K562 (cell line): ENCODE data around the gene FMO1. TPM values are rescaled to one million over a fixed set of nuclear protein-coding genes. Genes with fewer than 3 reads are reported as not detected.

Experiments
- ATAC-seq: fragments of 200-7000 bp; cut with Tn5 transposase; 3 replicates; pipeline ENCODE4 v1.9.1; 2020; ENCODE audit warnings: moderate library complexity
- BruUV-seq: library from RNA; stranded (reverse); fragments of 400-500 nt; replicated peaks from 2 replicates; lab custom pipeline; 2021; lab: Mats Ljungman, UMichigan
- CTCF ChIA-PET: fragments of 300-600 bp; formaldehyde crosslinking; extraction: SDS; loops from one replicate; lab custom pipeline; 2021; ENCODE audit warnings: low intra/inter-chr PET ratio; lab: Yijun Ruan, JAX
- POLR2A ChIA-PET: fragments of 300-600, 350-650 bp; sonication (Branson Sonifier 250); formaldehyde crosslinking; extraction: SDS; loops from one replicate; lab custom pipeline; 2021; ENCODE audit warnings: antibody characterized with exemption, inconsistent platforms; lab: Yijun Ruan, JAX
- DNase-seq, 4 experiments: peaks; one replicate each; pipeline versions ENCODE4 v3.0.0 to v3.0.0-alpha.2; 2011 to 2018; ENCODE audit warnings: low spot score in 3 of 4, mixed read lengths in 3 of 4; ENCODE audit errors: extremely low read depth in 1 of 4
- FAIRE-seq: peaks from 2 replicates; lab custom pipeline; 2011; peaks lifted over from hg19 to GRCh38; lab: Jason Lieb, UNC
- H2AFZ ChIP-seq: 2 replicates; pipeline ENCODE4 v1.6.0; 2011; ENCODE audit warnings: low read depth, low read length, control low read depth, inconsistent platforms
- H3K27ac ChIP-seq: fragments of 200-600 bp; 3 replicates; pipeline ENCODE4 v1.8.0; 2011; ENCODE audit warnings: low read depth, mild to moderate bottlenecking, control low read depth, inconsistent platforms, low read length, moderate library complexity, mixed read lengths; ENCODE audit errors: extremely low read depth
- H3K27me3 ChIP-seq, 2 experiments: fragments of 300-600 bp in 1 of 2; 2 replicates in 1 of 2; 3 replicates in 1 of 2; pipeline versions ENCODE4 v1.6.0 to v1.8.0; 2011; ENCODE audit warnings: inconsistent platforms in 2 of 2, low read length in 2 of 2, mild to moderate bottlenecking in 1 of 2, mixed read lengths in 1 of 2, moderate library complexity in 1 of 2; ENCODE audit not compliant: control insufficient read depth in 2 of 2, insufficient read depth in 2 of 2
- H3K36me3 ChIP-seq: fragments of 300-600 bp; 3 replicates; pipeline ENCODE4 v1.8.0; 2011; ENCODE audit warnings: mild to moderate bottlenecking, low read length, inconsistent platforms; ENCODE audit not compliant: control insufficient read depth, insufficient read depth
- H3K4me1 ChIP-seq, 2 experiments: fragments of 200-600 bp in 1 of 2; replicated peaks in 1 of 2; 2 replicates in 1 of 2; 3 replicates in 1 of 2; pipeline versions ENCODE4 v1.5.1 to v1.8.0; 2011; ENCODE audit warnings: inconsistent platforms in 2 of 2, low read length in 2 of 2, mild to moderate bottlenecking in 1 of 2, mixed read lengths in 1 of 2, moderate library complexity in 1 of 2; ENCODE audit not compliant: control insufficient read depth in 2 of 2, insufficient read depth in 2 of 2
- H3K4me2 ChIP-seq: 2 replicates; pipeline ENCODE4 v1.6.1; 2011; ENCODE audit warnings: low read length, control low read depth, inconsistent platforms, mixed read lengths; ENCODE audit not compliant: insufficient read depth
- H3K4me3 ChIP-seq: fragments of 200-600 bp; sonication (generic), shearing (Covaris generic); 2 replicates; pipeline ENCODE4 v1.5.1; 2016; ENCODE audit warnings: control low read depth, inconsistent platforms
- H3K79me2 ChIP-seq: fragments of 200-600 bp; 3 replicates; pipeline ENCODE4 v1.8.0; 2011; ENCODE audit warnings: low read length, inconsistent platforms; ENCODE audit not compliant: control insufficient read depth, insufficient read depth
- H3K9ac ChIP-seq, 2 experiments: 2 replicates each; pipeline versions ENCODE4 v1.6.0 to v1.6.1; 2011; ENCODE audit warnings: low read depth in 2 of 2, low read length in 2 of 2, control low read depth in 1 of 2, inconsistent platforms in 1 of 2, mild to moderate bottlenecking in 1 of 2, mixed read lengths in 1 of 2; ENCODE audit not compliant: insufficient read depth in 1 of 2
- H3K9me1 ChIP-seq: one replicate; pipeline ENCODE4 v1.6.0; 2011; ENCODE audit warnings: inconsistent platforms, mild to moderate bottlenecking, low read length, moderate library complexity; ENCODE audit not compliant: control insufficient read depth, insufficient read depth
- H3K9me3 ChIP-seq: replicated peaks from 2 replicates; pipeline ENCODE4 v1.5.1; 2011; ENCODE audit warnings: low read depth, low read length, inconsistent platforms; ENCODE audit not compliant: control insufficient read depth, insufficient read depth
- H4K20me1 ChIP-seq: replicated peaks from 2 replicates; pipeline ENCODE4 v1.6.1; 2011; ENCODE audit warnings: low read length, inconsistent platforms, mixed read lengths; ENCODE audit not compliant: control insufficient read depth, insufficient read depth
- CBX5 ChIP-seq: IDR thresholded peaks from 2 replicates; pipeline ENCODE4 v1.6.1; 2014; ENCODE audit warnings: low read depth, borderline replicate concordance
- EP400 ChIP-seq: fragments of 450-650 bp; IDR thresholded peaks from 2 replicates; pipeline ENCODE4 v1.6.1; 2017; ENCODE audit warnings: antibody characterized with exemption, mild to moderate bottlenecking, moderate library complexity
- FOSL1 ChIP-seq: fragments of 200-800 bp; sonication (Bioruptor generic); conservative IDR thresholded peaks from 2 replicates; pipeline ENCODE4 v1.6.1; 2016; ENCODE audit warnings: missing genetic modification characterization, missing compliant biosample characterization
- HMGN3 ChIP-seq: IDR thresholded peaks from 2 replicates; pipeline ENCODE4 v1.6.1; 2011; ENCODE audit warnings: borderline replicate concordance, low read depth, mild to moderate bottlenecking, mixed read lengths, low read length; ENCODE audit not compliant: insufficient read length; ENCODE audit errors: extremely low read depth
- MECOM ChIP-seq: fragments of 250-450 bp; sonication (Bioruptor Pico); IDR thresholded peaks from 2 replicates; pipeline ENCODE4 v1.8.0; 2022; ENCODE audit warnings: inconsistent platforms
- MEIS2 ChIP-seq: fragments of 450-650 bp; IDR thresholded peaks from 2 replicates; pipeline ENCODE4 v1.6.1; 2014; ENCODE audit warnings: mild to moderate bottlenecking; ENCODE audit not compliant: partially characterized antibody
- NBN ChIP-seq: fragments of 450-650 bp; IDR thresholded peaks from 2 replicates; pipeline ENCODE4 v1.6.1; 2016; ENCODE audit warnings: low read depth, mild to moderate bottlenecking
- PPARD ChIP-seq: fragments of 250-450 bp; sonication (Bioruptor Pico); IDR thresholded peaks from 2 replicates; pipeline ENCODE4 v1.8.0; 2022; ENCODE audit warnings: inconsistent platforms, mild to moderate bottlenecking, moderate library complexity
- RBM22 ChIP-seq: fragments of 200-400 bp; formaldehyde crosslinking; IDR thresholded peaks from 2 replicates; pipeline ENCODE4 v1.6.1; 2018; ENCODE audit warnings: low read length, low read depth; ENCODE audit not compliant: poor library complexity, severe bottlenecking
- SIN3B ChIP-seq: fragments of 450-650 bp; IDR thresholded peaks from 2 replicates; pipeline ENCODE4 v1.6.1; 2017; ENCODE audit warnings: low read depth, mild to moderate bottlenecking, moderate library complexity
- TAF9B ChIP-seq: fragments of 450-650 bp; IDR thresholded peaks from 2 replicates; pipeline ENCODE4 v1.6.1; 2018; ENCODE audit warnings: mild to moderate bottlenecking; ENCODE audit not compliant: partially characterized antibody
- TFAM ChIP-seq: fragments of 250-450 bp; sonication (Bioruptor Pico); conservative IDR thresholded peaks from 2 replicates; pipeline ENCODE4 v1.5.0; 2021; ENCODE audit warnings: mild to moderate bottlenecking, moderate library complexity
- TFE3 ChIP-seq: fragments of 450-650 bp; formaldehyde crosslinking; IDR thresholded peaks from 2 replicates; pipeline ENCODE4 v1.4.0; 2020; ENCODE audit warnings: mild to moderate bottlenecking, mixed read lengths
- UBTF ChIP-seq, 2 experiments: IDR thresholded peaks; 2 replicates each; pipeline ENCODE4 v1.6.1; 2012; ENCODE audit warnings: improper control_type of control experiment in 2 of 2, low read depth in 2 of 2, low read length in 2 of 2, borderline replicate concordance in 1 of 2
- XRCC5 ChIP-seq: fragments of 200-400 bp; formaldehyde crosslinking; IDR thresholded peaks from 2 replicates; pipeline ENCODE4 v1.6.1; 2017; ENCODE audit warnings: low read depth, mild to moderate bottlenecking, low read length
- ZNF408 ChIP-seq: fragments of 250-450 bp; sonication (Bioruptor Pico); IDR thresholded peaks from 2 replicates; pipeline ENCODE4 v1.4.0; 2020; ENCODE audit warnings: low read depth, mild to moderate bottlenecking, moderate library complexity
- ZNF583 ChIP-seq: fragments of 250-450 bp; sonication (Bioruptor Pico); IDR thresholded peaks from 2 replicates; pipeline ENCODE4 v1.4.0; 2020
- ZNF655 ChIP-seq: fragments of 250-450 bp; sonication (Bioruptor Pico); IDR thresholded peaks from 2 replicates; pipeline ENCODE4 v1.5.0; 2021
- ZNF695 ChIP-seq: fragments of 450-650 bp; formaldehyde crosslinking; IDR thresholded peaks from 2 replicates; pipeline ENCODE4 v1.4.0; 2020; ENCODE audit warnings: mild to moderate bottlenecking, moderate library complexity
- WGBS: fragments of 100-300 bp; shearing (Covaris generic); methylation state at CpG from one replicate; pipeline ENCODE4 v1.1.6; 2016; ENCODE audit warnings: low coverage, mixed read lengths; ENCODE audit not compliant: insufficient coverage; ENCODE audit errors: missing lambda C conversion rate; 5-methylcytosine and 5-hydroxymethylcytosine counted together
- in situ Hi-C: fragments of 300-500 bp; cut with MboI; formaldehyde crosslinking; loops from 4 replicates; pipeline ENCODE4 v1.15.0; 2018; ENCODE audit warnings: inconsistent platforms, mixed read lengths
- intact Hi-C: fragments of 100-400 bp; cut with micrococcal nuclease; formaldehyde crosslinking; loops from 2 replicates; pipeline ENCODE4 v1.14.2; 2022
- polyA plus RNA-seq, 8 experiments: library from polyadenylated mRNA; depleted of rRNA in 4 of 8; stranded (reverse) in 5 of 8; unstranded in 3 of 8; fragments of >200 nt; fragmentation: Nextera tagmentation in 2 of 8; fragmentation: Illumina TruSeq in 1 of 8; extraction: Ambion mirVana in 2 of 8; extraction: Trizol in 1 of 8; gene quantifications; 2 replicates each; pipeline versions ENCODE4 v1.2.1 to v1.2.3, GENCODE V29; 2011 to 2014; ENCODE audit warnings: inconsistent platforms in 1 of 8, missing spikeins in 1 of 8
- total RNA-seq, 7 experiments: library from RNA; depleted of rRNA in 6 of 7; stranded (reverse); fragments of >200 nt in 6 of 7; fragmentation: Illumina TruSeq in 2 of 7; extraction: Trizol in 2 of 7; gene quantifications; 2 replicates each; pipeline versions ENCODE4 v1.2.1 to v1.2.3, GENCODE V29; 2011 to 2021; ENCODE audit warnings: low replicate concordance in 1 of 7

Gene FMO1
- total and polyA plus RNA-seq, 9 of the 15 experiments (the other 6 are each of a cell fraction or from before 2014, with no cell fraction given) = not detected

- Histone ChIP-seq H3K9ac (no peak overlapping the region), H3K27me3 (no peaks in the 10 kb centered on the region), H3K4me2 (no peak overlapping the region), H3K27ac (no peak overlapping the region), H3K9me1 (no peaks in the 10 kb centered on the region), H3K79me2 (no peaks in the 10 kb centered on the region), H3K4me1 (no peaks in the 10 kb centered on the region), H4K20me1 (no peaks in the 10 kb centered on the region), H3K9me3 (no peaks in the 10 kb centered on the region), H2AFZ (no peak overlapping the region), H3K4me3 (no peak overlapping the region), H3K36me3 (no peaks in the 10 kb centered on the region)
- WGBS = 1% methylated on average over 4 of the region's 4 CpGs
- intact Hi-C loops (no loop called here), in situ Hi-C loops (no loop called here)
- no peak for FAIRE-seq
- ATAC-seq = no peak
- no peak for DNase-seq
- no TSS peak for BruUV-seq
- POLR2A ChIA-PET = no interaction called here
- no peak for TF ChIP-seq CBX5
- TF ChIP-seq TFAM = no peak
- TF ChIP-seq HMGN3 = no peak
- TF ChIP-seq FOSL1 (tag) = no peak
- TF ChIP-seq MECOM (CRISPR knock-in tag) = no peak
- TF ChIP-seq ZNF695 = no peak
- TF ChIP-seq MEIS2 = no peak
- no peak for TF ChIP-seq ZNF655 (CRISPR knock-in tag)
- TF ChIP-seq XRCC5 = no peak
- no peak for TF ChIP-seq EP400
- TF ChIP-seq TAF9B = no peak
- TF ChIP-seq ZNF408 (CRISPR knock-in tag) = no peak
- no peak for TF ChIP-seq SIN3B
- TF ChIP-seq NBN = no peak
- no peak for TF ChIP-seq RBM22
- TF ChIP-seq TFE3 (CRISPR knock-in tag) = no peak
- TF ChIP-seq UBTF (IDR thresholded peaks at IDR 0.05; ENCODE audit: borderline replicate concordance in 1 of 2, low read depth in 2 of 2, low read length in 2 of 2) = no peak
- TF ChIP-seq ZNF583 (CRISPR knock-in tag) = no peak
- no peak for TF ChIP-seq PPARD
- TF ChIP-seq, all 486 proteins: peak for 0
- CTCF ChIA-PET = no interaction called here
Observed at GRCh38 chr1:171298696-171299095, 50.4 kb downstream of the FMO1 start.
